Right lobe of liver (tissue), 6 donors: Measurements from ENCODE around the gene ANGPTL4. TPM values are rescaled to one million over a fixed set of nuclear protein-coding genes. Genes with fewer than 3 reads are reported as not detected.
"Not testable (repeated sequence)": the region's sequence is repeated elsewhere in the genome, so short reads cannot be mapped to it uniquely, and the experiment has no call there.

Source experiments
- ATAC-seq, 4 donors: fragments of 200-7000 bp; cut with Tn5 transposase; one replicate each; pipeline ENCODE4 v1.9.1; 2020; ENCODE audit warnings: mild to moderate bottlenecking in 4 of 4, moderate library complexity in 4 of 4
- DNase-seq, 3 donors: peaks; one replicate each; pipeline ENCODE4 v3.0.0-alpha.2; 2020
- H3K27ac ChIP-seq, 3 donors: fragments of 200-600 bp; one replicate each; pipeline ENCODE4 v1.8.0; 2022
- H3K27me3 ChIP-seq, 2 donors: fragments of 200-600 bp; one replicate each; pipeline ENCODE4 v1.8.0; 2022
- H3K36me3 ChIP-seq, 4 donors: fragments of 200-600 bp; sonication (generic) in 1 of 4; one replicate each; pipeline versions ENCODE4 v1.5.1 to v1.8.0; 2017 to 2022; ENCODE audit warnings: control low read depth in 1 of 4
- H3K4me1 ChIP-seq, 4 donors: fragments of 200-600 bp; sonication (generic) in 1 of 4; one replicate each; pipeline versions ENCODE4 v1.5.1 to v1.8.0; 2017 to 2022; ENCODE audit warnings: control low read depth in 1 of 4
- H3K4me3 ChIP-seq, 3 donors: fragments of 200-600 bp; one replicate each; pipeline ENCODE4 v1.8.0; 2022
- H3K9me3 ChIP-seq, 4 donors: fragments of 200-600 bp; sonication (generic) in 1 of 4; one replicate each; pipeline versions ENCODE4 v1.5.1 to v1.8.0; 2017 to 2022; ENCODE audit warnings: control low read depth in 1 of 4
- POLR2A ChIP-seq: fragments of 450-650 bp; IDR thresholded peaks from one replicate; pipeline ENCODE4 v1.6.1; 2017; ENCODE audit warnings: antibody characterized with exemption, mild to moderate bottlenecking
- WGBS: methylation state at CpG from one replicate; pipeline ENCODE4 v1.1.6; 2018; ENCODE audit warnings: low coverage, low lambda C conversion rate; ENCODE audit not compliant: insufficient coverage; ENCODE audit errors: missing lambda C conversion rate; 5-methylcytosine and 5-hydroxymethylcytosine counted together
- intact Hi-C, 2 donors: fragments of 100-400 bp; cut with DNase I; formaldehyde crosslinking; loops; one replicate each; pipeline versions ENCODE4 v1.11.2 to v1.14.1; 2022
- total RNA-seq, 6 experiments: library from RNA; depleted of rRNA in 2 of 6; stranded (reverse); fragments of >200 nt in 2 of 6; fragmentation: NEBNext Ultra II Directional in 3 of 6; extraction: Animal tissue kit (Norgen Biotek cat#: 25700) in 3 of 6; gene quantifications; one replicate each; pipeline versions ENCODE4 v1.1.0 to v1.2.4, GENCODE V29; 2016 to 2023
- TF ChIP-seq, protein P1 (sequence below), 4 donors: fragments of 200-600 bp in 3 of 4; fragments of 450-650 bp in 1 of 4; IDR thresholded peaks; one replicate each; pipeline versions ENCODE4 v1.5.1 to v1.8.0; 2016 to 2022; ENCODE audit warnings: antibody characterized with exemption in 4 of 4, mild to moderate bottlenecking in 2 of 4
- donor health status: DM: no; HTN: yes; CAD: no.
- donor health status: DM: no; HTN: no; CAD: no.
- donor health status: DM: no; HTN: no; CAD: no.
- donor health status: DM: no; HTN: yes; CAD: no.
- donor health status: DM: no; HTN: yes; CAD: no.

Gene ANGPTL4
- total RNA-seq, 6 experiments from 2014 or later, result 2.3 to 204 (median 125) TPM

DNA sequence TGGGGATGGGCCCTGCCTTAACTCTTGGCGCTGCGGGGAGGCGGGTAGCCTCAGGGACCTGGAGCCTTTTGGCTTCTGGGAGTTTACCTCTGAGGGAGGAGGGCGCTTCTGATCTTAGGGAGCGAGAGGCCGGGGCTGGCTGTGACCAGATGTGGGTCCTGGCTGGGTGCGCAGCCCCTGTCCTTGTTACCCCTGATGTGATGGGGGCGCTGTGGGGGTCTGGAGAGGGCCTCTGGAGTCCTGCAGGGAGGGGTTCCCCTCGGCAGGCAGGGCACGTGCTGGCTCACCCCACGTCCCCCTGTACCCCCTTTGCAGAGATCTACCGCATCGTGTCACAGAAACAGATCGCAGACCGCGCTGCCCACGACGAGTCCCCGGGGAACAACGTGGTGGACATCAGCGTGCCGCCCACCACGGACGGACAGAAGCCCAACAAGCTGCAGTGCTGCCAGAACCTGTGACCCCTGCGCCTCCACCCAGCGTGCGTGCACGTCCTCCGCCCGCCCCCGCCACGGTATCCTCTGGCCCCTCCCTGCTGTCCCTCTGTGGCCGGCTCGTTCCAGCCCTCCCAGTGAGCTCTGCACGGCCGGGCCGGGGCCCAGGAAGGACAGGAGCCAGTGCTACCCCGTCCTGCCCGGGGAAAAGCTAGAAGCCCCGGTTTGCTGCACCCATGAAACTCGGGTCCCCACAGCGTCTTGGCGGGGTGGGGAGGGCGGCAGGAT, 39.3 kb downstream of the ANGPTL4 start:
- H3K27me3 ChIP-seq, result no peaks in the 10 kb centered on the region
- no peak overlapping the region for H3K4me3 ChIP-seq
- peaks cover 0 to 5% (median 0%) of the 10 kb centered on the region in 4 donors for H3K4me1 ChIP-seq
- ATAC-seq (no peak), DNase-seq (peak in 1 of 3 donors; percentile 56)
- H3K9me3 ChIP-seq, result no peaks in the 10 kb centered on the region
- WGBS, result 0% methylated on average over 1 of the region's 44 CpGs
- no peak for TF ChIP-seq POLR2A
- TF ChIP-seq, protein P1, sequence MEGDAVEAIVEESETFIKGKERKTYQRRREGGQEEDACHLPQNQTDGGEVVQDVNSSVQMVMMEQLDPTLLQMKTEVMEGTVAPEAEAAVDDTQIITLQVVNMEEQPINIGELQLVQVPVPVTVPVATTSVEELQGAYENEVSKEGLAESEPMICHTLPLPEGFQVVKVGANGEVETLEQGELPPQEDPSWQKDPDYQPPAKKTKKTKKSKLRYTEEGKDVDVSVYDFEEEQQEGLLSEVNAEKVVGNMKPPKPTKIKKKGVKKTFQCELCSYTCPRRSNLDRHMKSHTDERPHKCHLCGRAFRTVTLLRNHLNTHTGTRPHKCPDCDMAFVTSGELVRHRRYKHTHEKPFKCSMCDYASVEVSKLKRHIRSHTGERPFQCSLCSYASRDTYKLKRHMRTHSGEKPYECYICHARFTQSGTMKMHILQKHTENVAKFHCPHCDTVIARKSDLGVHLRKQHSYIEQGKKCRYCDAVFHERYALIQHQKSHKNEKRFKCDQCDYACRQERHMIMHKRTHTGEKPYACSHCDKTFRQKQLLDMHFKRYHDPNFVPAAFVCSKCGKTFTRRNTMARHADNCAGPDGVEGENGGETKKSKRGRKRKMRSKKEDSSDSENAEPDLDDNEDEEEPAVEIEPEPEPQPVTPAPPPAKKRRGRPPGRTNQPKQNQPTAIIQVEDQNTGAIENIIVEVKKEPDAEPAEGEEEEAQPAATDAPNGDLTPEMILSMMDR (IDR thresholded peaks at IDR 0.05), result no peak
- peaks cover 0 to 22% (median 7%) of the 10 kb centered on the region in 4 donors for H3K36me3 ChIP-seq
- intact Hi-C loops, result loop anchor here in 1 of 2 donors (10.0 kb wide), 2 partner anchors 48 to 102 kb away; partner anchors contain the start of gene PRAM1
- no peak overlapping the region for H3K27ac ChIP-seq

DNA sequence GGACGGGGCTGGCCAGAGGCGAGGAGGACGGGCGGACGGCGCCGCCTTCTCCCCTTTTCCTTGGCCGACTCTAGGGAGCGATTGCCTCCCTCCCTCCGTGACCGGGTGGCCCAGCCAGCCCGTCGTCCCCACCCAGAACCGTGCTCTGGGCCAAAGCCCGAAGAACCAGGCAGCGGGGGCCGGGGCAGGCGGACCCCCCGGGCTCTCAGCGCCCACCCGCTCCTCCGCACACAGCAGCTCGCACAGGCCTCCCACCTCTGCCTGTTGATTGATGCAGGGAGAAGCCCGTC, 39.8 kb downstream of the ANGPTL4 start:
- Histone ChIP-seq H3K36me3 (peaks cover 0 to 22% (median 7%) of the 10 kb centered on the region in 4 donors), H3K27me3 (no peaks in the 10 kb centered on the region), H3K4me1 (peaks cover 0 to 5% (median 0%) of the 10 kb centered on the region in 4 donors), H3K27ac (no peak overlapping the region), H3K4me3 (no peak overlapping the region), H3K9me3 (no peaks in the 10 kb centered on the region)
- DNase-seq (peak in 1 of 3 donors; percentile 23), ATAC-seq (no peak)
- intact Hi-C loops, result loop anchor here in 1 of 2 donors (10.0 kb wide), 2 partner anchors 49 to 101 kb away; partner anchors contain the start of gene PRAM1
- WGBS, result no CpG with 5 or more reads among the region's 24 CpGs
- TF ChIP-seq, protein P1 (IDR thresholded peaks at IDR 0.05), result no peak

DNA sequence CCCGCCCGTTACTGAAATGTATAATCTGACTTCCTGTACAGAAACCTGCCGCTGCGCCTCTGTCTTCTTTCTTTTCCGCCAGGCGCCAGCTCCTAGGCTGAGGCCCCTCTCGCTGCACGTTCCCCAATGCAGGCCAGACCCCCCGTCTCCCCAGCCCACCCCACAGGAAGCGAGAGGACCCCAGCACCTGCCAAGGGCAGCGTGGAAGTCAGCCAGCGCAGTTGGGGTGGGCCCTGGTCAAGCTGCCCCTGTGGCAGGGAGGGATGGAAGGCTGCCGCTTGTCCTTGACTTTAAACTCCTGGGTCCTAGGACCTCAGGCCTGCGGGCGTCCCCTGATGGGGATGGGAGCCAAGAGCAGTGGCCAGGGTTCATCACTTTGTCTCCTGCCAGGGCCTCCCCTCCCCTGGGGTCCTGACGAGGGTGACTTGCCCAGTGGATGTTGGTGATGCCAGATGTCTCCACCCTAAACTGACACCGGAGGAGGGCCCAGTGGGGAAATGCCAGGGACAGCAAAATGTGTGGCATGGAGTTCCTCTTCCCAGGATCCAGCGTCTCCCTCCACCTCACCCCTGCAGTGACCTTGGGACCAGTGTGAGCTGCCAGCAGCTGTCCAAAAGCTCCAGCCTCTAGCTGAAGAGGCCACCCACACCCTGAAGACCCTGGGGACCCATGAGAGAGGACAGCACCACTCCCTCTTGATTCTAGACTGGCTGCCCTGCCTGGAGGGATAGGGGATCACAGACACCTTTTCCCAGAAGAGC, 40.6 kb downstream of the ANGPTL4 start:
- DNase-seq (no peak), ATAC-seq (peak; percentile 33 to 72 (median 44))
- WGBS, result 91% methylated on average over 11 of the region's 18 CpGs
- no peaks in the 10 kb centered on the region for H3K9me3 ChIP-seq
- H3K27me3 ChIP-seq, result no peaks in the 10 kb centered on the region
- peaks cover 0 to 22% (median 7%) of the 10 kb centered on the region in 4 donors for H3K36me3 ChIP-seq
- no peak overlapping the region for H3K4me3 ChIP-seq
- intact Hi-C loops, result loop anchor here in 1 of 2 donors (10.0 kb wide), 2 partner anchors 50 to 100 kb away; partner anchors contain the start of gene PRAM1
- H3K4me1 ChIP-seq, result peaks cover 0 to 5% (median 0%) of the 10 kb centered on the region in 4 donors
- TF ChIP-seq, protein P1 (IDR thresholded peaks at IDR 0.05), result no peak
- TF ChIP-seq POLR2A, result no peak
- no peak overlapping the region for H3K27ac ChIP-seq

DNA sequence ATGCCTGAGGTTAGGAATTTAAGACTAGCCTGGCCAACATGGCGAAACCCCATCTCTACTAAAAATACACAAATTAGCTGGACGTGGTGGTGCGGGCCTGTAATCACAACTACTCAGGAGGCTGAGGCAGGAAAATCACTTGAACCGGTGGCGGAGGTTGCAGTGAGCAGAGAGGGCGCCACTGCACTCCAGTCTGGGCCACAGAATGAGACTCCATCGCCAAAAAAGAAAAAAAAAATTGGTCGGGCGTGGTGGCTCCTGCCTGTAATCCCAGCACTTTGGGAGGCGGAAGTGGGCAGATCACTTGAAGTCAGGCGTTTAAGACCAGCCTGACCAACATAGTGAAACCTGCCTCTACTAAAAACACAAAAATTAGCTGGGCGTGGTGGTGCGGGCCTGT, 46.8 kb downstream of the ANGPTL4 start:
- intact Hi-C loops, ATAC-seq, H3K4me3 ChIP-seq, H3K9me3 ChIP-seq, H3K36me3 ChIP-seq, H3K27ac ChIP-seq, DNase-seq, H3K27me3 ChIP-seq: not testable (repeated sequence)
- H3K4me1 ChIP-seq, result peaks cover 0 to 11% (median 6%) of the 10 kb centered on the region in 4 donors
- 85% methylated on average over 12 of the region's 13 CpGs for WGBS
